ENCODE results near the gene CHADL. TPM values are rescaled to one million over a fixed set of nuclear protein-coding genes. Genes with fewer than 3 reads are reported as not detected.
"Not testable (repeated sequence)": the region's sequence is repeated elsewhere in the genome, so short reads cannot be mapped to it uniquely, and the experiment has no call there.

The CHADL gene
- total RNA-seq, 3 donors from 2014 or later (not counting 1 experiment from before 2014, with no cell fraction given), result 0.35 to 1.2 (median 0.36) TPM

GRCh38 chr22:41181349-41182241 lies 59.1 kb downstream of the CHADL start:
- ATAC-seq (peak in 1 of 3 donors; percentile 37), DNase-seq (no peak)
- H3K27ac Mint-ChIP-seq, result peak overlapping the region; percentile 27 to 51
- no peaks in the 10 kb centered on the region for H3K27me3 ChIP-seq (ENCODE audit: control insufficient read depth, insufficient read depth, low read length)
- intact Hi-C loops (cut with micrococcal nuclease), result no loop called here
- H3K9me3 ChIP-seq (ENCODE audit: control insufficient read depth, insufficient read depth, low read length), result no peaks in the 10 kb centered on the region
- no peaks in the 10 kb centered on the region for H3K4me1 ChIP-seq (ENCODE audit: control insufficient read depth, insufficient read depth, low read length)
- peaks cover 8 to 13% of the 10 kb centered on the region in 2 donors for H3K4me1 Mint-ChIP-seq
- no peak overlapping the region for H3K4me3 Mint-ChIP-seq
- no peaks in the 10 kb centered on the region for H3K27me3 Mint-ChIP-seq (ENCODE audit: low read depth in 2 of 2)
- H3K36me3 ChIP-seq (ENCODE audit: control insufficient read depth, insufficient read depth, low read length), result peaks cover 29% of the 10 kb centered on the region
- no peak overlapping the region for H3K4me3 ChIP-seq (ENCODE audit: low read length)
- TF ChIP-seq, protein P1, sequence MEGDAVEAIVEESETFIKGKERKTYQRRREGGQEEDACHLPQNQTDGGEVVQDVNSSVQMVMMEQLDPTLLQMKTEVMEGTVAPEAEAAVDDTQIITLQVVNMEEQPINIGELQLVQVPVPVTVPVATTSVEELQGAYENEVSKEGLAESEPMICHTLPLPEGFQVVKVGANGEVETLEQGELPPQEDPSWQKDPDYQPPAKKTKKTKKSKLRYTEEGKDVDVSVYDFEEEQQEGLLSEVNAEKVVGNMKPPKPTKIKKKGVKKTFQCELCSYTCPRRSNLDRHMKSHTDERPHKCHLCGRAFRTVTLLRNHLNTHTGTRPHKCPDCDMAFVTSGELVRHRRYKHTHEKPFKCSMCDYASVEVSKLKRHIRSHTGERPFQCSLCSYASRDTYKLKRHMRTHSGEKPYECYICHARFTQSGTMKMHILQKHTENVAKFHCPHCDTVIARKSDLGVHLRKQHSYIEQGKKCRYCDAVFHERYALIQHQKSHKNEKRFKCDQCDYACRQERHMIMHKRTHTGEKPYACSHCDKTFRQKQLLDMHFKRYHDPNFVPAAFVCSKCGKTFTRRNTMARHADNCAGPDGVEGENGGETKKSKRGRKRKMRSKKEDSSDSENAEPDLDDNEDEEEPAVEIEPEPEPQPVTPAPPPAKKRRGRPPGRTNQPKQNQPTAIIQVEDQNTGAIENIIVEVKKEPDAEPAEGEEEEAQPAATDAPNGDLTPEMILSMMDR (IDR thresholded peaks at IDR 0.05), result no peak
- 81% methylated on average over 15 of the region's 15 CpGs for WGBS (ENCODE audit: insufficient coverage)
- H3K9me3 Mint-ChIP-seq, result no peaks in the 10 kb centered on the region
- no peak overlapping the region for H3K27ac ChIP-seq (ENCODE audit: low read length)
- no peaks in the 10 kb centered on the region for H3K36me3 Mint-ChIP-seq

DNA sequence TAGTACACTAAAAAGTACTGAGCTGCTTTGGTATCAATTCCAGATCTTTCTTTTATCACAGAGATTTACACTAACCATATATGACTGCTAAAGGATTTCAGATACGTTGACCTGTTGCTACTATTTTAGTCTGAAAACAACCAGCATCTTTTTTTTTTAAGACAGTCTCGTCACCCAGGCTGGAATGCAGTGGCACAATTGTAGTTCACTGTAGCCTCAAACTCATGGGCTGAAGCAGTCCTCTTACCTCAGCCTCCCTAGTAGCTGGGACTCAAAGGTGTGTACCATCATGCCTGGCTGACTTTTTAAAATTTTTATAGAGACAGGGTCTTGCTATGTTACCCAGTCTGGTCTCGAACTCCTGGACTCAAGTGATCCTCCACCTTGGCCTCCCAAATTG lies 59.8 kb downstream of the CHADL start:
- H3K9me3 ChIP-seq (ENCODE audit: control insufficient read depth, insufficient read depth, low read length), result no peaks in the 10 kb centered on the region
- TF ChIP-seq, protein P1 (IDR thresholded peaks at IDR 0.05), result no peak
- 88% methylated on average over 3 of the region's 3 CpGs for WGBS (ENCODE audit: insufficient coverage)
- no peaks in the 10 kb centered on the region for H3K27me3 ChIP-seq (ENCODE audit: control insufficient read depth, insufficient read depth, low read length)
- H3K4me1 Mint-ChIP-seq, result peaks cover 8 to 13% of the 10 kb centered on the region in 2 donors
- ATAC-seq (no peak), DNase-seq (no peak)
- H3K36me3 ChIP-seq (ENCODE audit: control insufficient read depth, insufficient read depth, low read length), result peaks cover 36% of the 10 kb centered on the region
- H3K4me3 ChIP-seq (ENCODE audit: low read length), result no peak overlapping the region
- H3K4me3 Mint-ChIP-seq, result no peak overlapping the region
- peak overlapping the region; percentile 27 to 51 for H3K27ac Mint-ChIP-seq
- H3K27ac ChIP-seq (ENCODE audit: low read length), result no peak overlapping the region
- H3K9me3 Mint-ChIP-seq, result no peaks in the 10 kb centered on the region
- no peaks in the 10 kb centered on the region for H3K4me1 ChIP-seq (ENCODE audit: control insufficient read depth, insufficient read depth, low read length)
- no peaks in the 10 kb centered on the region for H3K27me3 Mint-ChIP-seq (ENCODE audit: low read depth in 2 of 2)
- intact Hi-C loops (cut with micrococcal nuclease), result no loop called here
- no peaks in the 10 kb centered on the region for H3K36me3 Mint-ChIP-seq

DNA sequence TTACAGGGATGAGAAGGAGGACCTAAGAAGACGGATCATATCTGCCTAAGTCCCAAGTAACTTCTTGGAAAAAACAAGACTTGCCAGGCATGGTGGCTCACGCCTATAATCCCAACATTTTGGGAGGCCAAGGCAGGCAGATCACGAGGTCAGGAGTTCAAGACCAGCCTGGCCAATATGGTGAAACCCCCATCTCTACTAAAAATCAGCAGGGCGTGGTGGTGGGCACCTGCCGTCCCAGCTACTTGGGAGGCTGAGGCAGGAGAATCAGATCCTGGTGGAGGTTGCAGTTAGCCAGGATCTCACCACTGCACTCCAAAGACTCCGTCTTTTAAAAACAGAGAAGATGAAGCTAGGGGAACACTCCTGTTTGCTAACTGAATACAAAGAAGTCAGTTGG lies 60.4 kb downstream of the CHADL start:
- H3K36me3 ChIP-seq (ENCODE audit: control insufficient read depth, insufficient read depth, low read length), result peaks cover 41% of the 10 kb centered on the region
- H3K27ac ChIP-seq (ENCODE audit: low read length); H3K27me3 ChIP-seq (ENCODE audit: control insufficient read depth, insufficient read depth, low read length); intact Hi-C loops (cut with micrococcal nuclease); H3K4me3 Mint-ChIP-seq; H3K9me3 Mint-ChIP-seq; H3K4me3 ChIP-seq (ENCODE audit: low read length); H3K9me3 ChIP-seq (ENCODE audit: control insufficient read depth, insufficient read depth, low read length); H3K27me3 Mint-ChIP-seq (ENCODE audit: low read depth in 2 of 2); H3K4me1 ChIP-seq (ENCODE audit: control insufficient read depth, insufficient read depth, low read length); H3K36me3 Mint-ChIP-seq; ATAC-seq; DNase-seq: not testable (repeated sequence)
- Mint-ChIP-seq H3K4me1 (peaks cover 8 to 13% of the 10 kb centered on the region in 2 donors), H3K27ac (peak overlapping the region; percentile 27 to 51)
- 99% methylated on average over 5 of the region's 6 CpGs for WGBS (ENCODE audit: insufficient coverage)

Other genes starting within 250 kb of the CHADL start
- 100 to 1,000 TPM; 180 to 193 (median 188) TPM for gene EP300, start 148.3 kb downstream of the CHADL start, total RNA-seq
- 10 to 100 TPM; 25.2 to 32.1 (median 31.7) TPM for gene L3MBTL2, start 35.6 kb downstream of the CHADL start, total RNA-seq
- gene RANGAP1, start 45.3 kb upstream of the CHADL start, total RNA-seq, result 10 to 100 TPM; 44.0 to 54.2 (median 54.0) TPM
- 10 to 100 TPM; 33.9 to 40.3 (median 38.3) TPM for gene ZC3H7B, start 60.6 kb upstream of the CHADL start, total RNA-seq
- gene TEF, start 141.0 kb upstream of the CHADL start, total RNA-seq, result 1 to 10 TPM; 2.7 to 5.5 (median 3.0) TPM
- gene TOB2, start 205.9 kb upstream of the CHADL start, total RNA-seq, result 10 to 100 TPM; 26.4 to 42.2 (median 32.6) TPM
- gene PHF5A, start 227.8 kb upstream of the CHADL start, total RNA-seq, result 10 to 100 TPM; 31.8 to 41.8 (median 37.6) TPM
- 10 to 100 TPM; 77.9 to 99.8 (median 89.5) TPM for gene ACO2, start 228.2 kb upstream of the CHADL start, total RNA-seq

All from natural killer cell (primary cell).